Measurements from ENCODE around the gene NFS1.

Gene NFS1

GRCh38 chr20:35636095-35636494, 63.1 kb downstream of the NFS1 start:
- Histone ChIP-seq H3K4me1 (ENCODE audit: low read depth, poor library complexity, severe bottlenecking) (no peaks in the 10 kb centered on the region), H4K20me1 (ENCODE audit: insufficient read depth) (no peaks in the 10 kb centered on the region), H3K36me3 (ENCODE audit: insufficient read depth) (no peaks in the 10 kb centered on the region), H3K27ac (no peak overlapping the region), H3K4me2 (no peak overlapping the region), H3K79me2 (ENCODE audit: insufficient read depth, low read depth) (peaks cover 14% of the 10 kb centered on the region; the same call in 1 of the 2 replicates), H3K9ac (no peak overlapping the region), H3K4me3 (IDR thresholded peaks at IDR 0.05; ENCODE audit: insufficient read depth, low read depth, low read length) (no peak overlapping the region), H3K27me3 (ENCODE audit: insufficient read depth, low read depth) (no peaks in the 10 kb centered on the region), H2AFZ (ENCODE audit: low read depth) (no peak overlapping the region)
- no peak for TF ChIP-seq CTCF (conservative IDR thresholded peaks at IDR 0.05; ENCODE audit: low read depth, low read length)

DNA sequence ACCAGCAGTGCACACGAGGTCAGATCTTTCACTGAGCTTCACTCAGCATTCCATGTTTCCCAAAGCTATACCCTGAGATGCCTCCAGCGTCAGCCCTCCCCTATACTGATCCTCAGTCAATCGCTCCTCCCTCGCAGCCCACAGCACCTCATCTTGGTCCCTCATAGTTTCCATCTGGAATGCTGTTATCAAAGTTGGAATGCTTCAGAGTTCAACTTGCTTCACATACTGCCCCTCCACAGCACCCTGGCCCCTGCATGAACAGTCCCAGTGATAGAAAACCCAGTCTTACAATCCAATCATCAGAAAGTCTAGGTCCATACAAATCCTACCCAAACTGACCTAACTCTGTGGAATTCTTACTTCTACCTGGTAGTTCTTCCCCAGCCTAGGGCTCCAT, 63.5 kb downstream of the NFS1 start:
- Histone ChIP-seq H3K9ac (no peak overlapping the region), H2AFZ (ENCODE audit: low read depth) (no peak overlapping the region), H3K4me1 (ENCODE audit: low read depth, poor library complexity, severe bottlenecking) (no peaks in the 10 kb centered on the region), H3K27ac (no peak overlapping the region), H4K20me1 (ENCODE audit: insufficient read depth) (no peaks in the 10 kb centered on the region), H3K4me3 (IDR thresholded peaks at IDR 0.05; ENCODE audit: insufficient read depth, low read depth, low read length) (no peak overlapping the region), H3K4me2 (no peak overlapping the region), H3K27me3 (ENCODE audit: insufficient read depth, low read depth) (no peaks in the 10 kb centered on the region), H3K79me2 (ENCODE audit: insufficient read depth, low read depth) (peaks cover 14% of the 10 kb centered on the region; the same call in 1 of the 2 replicates), H3K36me3 (ENCODE audit: insufficient read depth) (no peaks in the 10 kb centered on the region)
- TF ChIP-seq CTCF (conservative IDR thresholded peaks at IDR 0.05; ENCODE audit: low read depth, low read length) = no peak

DNA sequence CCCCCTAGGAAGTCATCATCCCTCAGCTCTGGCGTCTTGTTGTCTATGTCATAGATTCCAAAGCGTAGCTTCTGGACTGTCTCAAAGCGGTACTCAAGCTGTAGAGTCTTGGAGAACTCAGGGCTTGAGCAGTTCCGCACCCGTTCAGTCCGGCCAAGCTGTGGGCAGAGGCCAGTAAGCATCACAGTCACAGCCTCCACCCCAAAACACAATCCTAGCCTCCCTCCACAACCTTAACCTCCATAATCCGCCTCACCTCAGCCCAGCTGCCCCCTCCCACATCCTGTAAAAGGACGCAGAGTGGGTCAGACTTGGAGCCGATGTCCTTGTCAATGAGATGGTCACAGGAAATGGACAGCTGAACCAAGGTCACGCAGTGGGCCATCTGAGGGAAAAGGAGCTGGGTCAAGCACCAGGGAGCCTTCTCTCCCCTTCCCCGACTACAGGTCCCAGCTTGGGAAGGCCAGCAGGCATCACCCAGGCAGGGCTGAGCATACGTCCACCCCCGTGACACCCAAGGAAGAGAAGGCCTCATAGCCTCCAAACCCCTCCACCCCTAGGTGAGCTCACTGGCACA, 66.5 kb downstream of the NFS1 start:
- no peak overlapping the region for H3K27ac ChIP-seq
- H2AFZ ChIP-seq (ENCODE audit: low read depth) = no peak overlapping the region
- H3K4me3 ChIP-seq (IDR thresholded peaks at IDR 0.05; ENCODE audit: insufficient read depth, low read depth, low read length) = no peak overlapping the region
- TF ChIP-seq CTCF (conservative IDR thresholded peaks at IDR 0.05; ENCODE audit: low read depth, low read length) = no peak
- H3K36me3 ChIP-seq (ENCODE audit: insufficient read depth) = no peaks in the 10 kb centered on the region; the same call in 1 of the 2 replicates
- H3K79me2 ChIP-seq (ENCODE audit: insufficient read depth, low read depth) = peaks cover 7% of the 10 kb centered on the region; the same call in 1 of the 2 replicates
- no peaks in the 10 kb centered on the region for H3K27me3 ChIP-seq (ENCODE audit: insufficient read depth, low read depth)
- H3K9ac ChIP-seq = no peak overlapping the region
- H3K4me2 ChIP-seq = no peak overlapping the region
- no peaks in the 10 kb centered on the region for H4K20me1 ChIP-seq (ENCODE audit: insufficient read depth)
- no peaks in the 10 kb centered on the region for H3K4me1 ChIP-seq (ENCODE audit: low read depth, poor library complexity, severe bottlenecking)

- no peak overlapping the region for H3K4me2 ChIP-seq
- no peak overlapping the region for H2AFZ ChIP-seq (ENCODE audit: low read depth)
- H3K36me3 ChIP-seq (ENCODE audit: insufficient read depth) = no peaks in the 10 kb centered on the region; the same call in 1 of the 2 replicates
- H3K4me3 ChIP-seq (IDR thresholded peaks at IDR 0.05; ENCODE audit: insufficient read depth, low read depth, low read length) = no peak overlapping the region
- no peak overlapping the region for H3K9ac ChIP-seq
- TF ChIP-seq CTCF (conservative IDR thresholded peaks at IDR 0.05; ENCODE audit: low read depth, low read length) = no peak
- H3K79me2 ChIP-seq (ENCODE audit: insufficient read depth, low read depth) = no peaks in the 10 kb centered on the region
- no peaks in the 10 kb centered on the region for H4K20me1 ChIP-seq (ENCODE audit: insufficient read depth)
- no peaks in the 10 kb centered on the region for H3K27me3 ChIP-seq (ENCODE audit: insufficient read depth, low read depth)
- H3K27ac ChIP-seq = no peak overlapping the region
- no peaks in the 10 kb centered on the region for H3K4me1 ChIP-seq (ENCODE audit: low read depth, poor library complexity, severe bottlenecking)
Measured at GRCh38 chr20:35630636-35631035, 68.5 kb downstream of the NFS1 start.

All from KMS-11 (cell line).